Adipocyte (in vitro differentiated cells): ENCODE measurements around the gene SH2D1B.

Experiments used
- DNase-seq: peaks from one replicate; pipeline ENCODE4 v3.0.0-alpha.2; 2015; ENCODE audit warnings: low read depth
- H3K27me3 ChIP-seq: replicated peaks from 2 replicates; pipeline ENCODE4 v1.7.0; 2013; ENCODE audit warnings: mild to moderate bottlenecking, low read length, moderate library complexity; ENCODE audit not compliant: control insufficient read depth, insufficient read depth
- H3K36me3 ChIP-seq: 2 replicates; pipeline ENCODE4 v1.7.0; 2013; ENCODE audit warnings: low read length, mild to moderate bottlenecking, moderate library complexity; ENCODE audit not compliant: control insufficient read depth, insufficient read depth, severe bottlenecking
- H3K4me1 ChIP-seq: 2 replicates; pipeline ENCODE4 v1.7.0; 2013; ENCODE audit warnings: mild to moderate bottlenecking, low read length, moderate library complexity; ENCODE audit not compliant: control insufficient read depth, insufficient read depth
- H3K4me3 ChIP-seq: 2 replicates; pipeline ENCODE4 v1.7.0; 2013; ENCODE audit warnings: mild to moderate bottlenecking, low read length, moderate library complexity
- H3K9ac ChIP-seq: 2 replicates; pipeline ENCODE4 v1.7.0; 2013; ENCODE audit warnings: mild to moderate bottlenecking, low read length, moderate library complexity
- H3K9me3 ChIP-seq: 2 replicates; pipeline ENCODE4 v1.7.0; 2013; ENCODE audit warnings: mild to moderate bottlenecking, low read length, moderate library complexity; ENCODE audit not compliant: control insufficient read depth

SH2D1B gene

GRCh38 chr1:162380061-162380846, 31.7 kb downstream of the SH2D1B start:
- Histone ChIP-seq H3K4me1 (no peaks in the 10 kb centered on the region), H3K9me3 (no peaks in the 10 kb centered on the region), H3K4me3 (no peak overlapping the region), H3K27me3 (peaks cover 3% of the 10 kb centered on the region), H3K36me3 (no peaks in the 10 kb centered on the region), H3K9ac (no peak overlapping the region)
- no peak for DNase-seq

GRCh38 chr1:162376691-162377090, 35.2 kb downstream of the SH2D1B start, which contains the start of gene SPATA46:
Gene SPATA46 (minus strand): TSS chr1:162376854. CDS start chr1:162376790, 64 bp downstream.
- Histone ChIP-seq H3K9ac (no peak within 1 kb of the TSS), H3K9me3 (no peaks in the 10 kb centered on the region), H3K4me3 (no peak within 1 kb of the TSS), H3K4me1 (no peaks in the 10 kb centered on the region), H3K27me3 (peaks cover 3% of the 10 kb centered on the region), H3K36me3 (no peaks in the 10 kb centered on the region)
- DNase-seq = no peak

- Histone ChIP-seq H3K9ac (no peak overlapping the region), H3K4me3 (no peak overlapping the region), H3K9me3 (no peaks in the 10 kb centered on the region), H3K36me3 (no peaks in the 10 kb centered on the region), H3K4me1 (no peaks in the 10 kb centered on the region), H3K27me3 (peaks cover 3% of the 10 kb centered on the region)
- no peak for DNase-seq
Observed at GRCh38 chr1:162375463-162375862, 36.5 kb downstream of the SH2D1B start.

- H3K27me3 ChIP-seq = peaks cover 3% of the 10 kb centered on the region
- H3K9me3 ChIP-seq = no peaks in the 10 kb centered on the region
- no peak overlapping the region for H3K4me3 ChIP-seq
- no peak for DNase-seq
- H3K4me1 ChIP-seq = no peaks in the 10 kb centered on the region
- H3K9ac ChIP-seq = no peak overlapping the region
- H3K36me3 ChIP-seq = no peaks in the 10 kb centered on the region
Observed at GRCh38 chr1:162374406-162374805, 37.5 kb downstream of the SH2D1B start.

- no peak overlapping the region for H3K4me3 ChIP-seq
- no peaks in the 10 kb centered on the region for H3K36me3 ChIP-seq
- H3K27me3 ChIP-seq = peaks cover 6% of the 10 kb centered on the region
- no peak for DNase-seq
- H3K9ac ChIP-seq = no peak overlapping the region
- no peaks in the 10 kb centered on the region for H3K9me3 ChIP-seq
- no peaks in the 10 kb centered on the region for H3K4me1 ChIP-seq
Observed at GRCh38 chr1:162373541-162374260, 38.2 kb downstream of the SH2D1B start.

GRCh38 chr1:162373072-162373427, 38.9 kb downstream of the SH2D1B start:
- no peak for DNase-seq
- H3K36me3 ChIP-seq = no peaks in the 10 kb centered on the region
- peaks cover 4% of the 10 kb centered on the region for H3K27me3 ChIP-seq
- H3K4me1 ChIP-seq = no peaks in the 10 kb centered on the region
- H3K9me3 ChIP-seq = no peaks in the 10 kb centered on the region
- no peak overlapping the region for H3K4me3 ChIP-seq
- no peak overlapping the region for H3K9ac ChIP-seq

GRCh38 chr1:162372159-162373071, 39.5 kb downstream of the SH2D1B start:
- DNase-seq = no peak
- Histone ChIP-seq H3K9me3 (no peaks in the 10 kb centered on the region), H3K36me3 (no peaks in the 10 kb centered on the region), H3K4me3 (no peak overlapping the region), H3K4me1 (no peaks in the 10 kb centered on the region), H3K27me3 (peaks cover 4% of the 10 kb centered on the region), H3K9ac (no peak overlapping the region)

GRCh38 chr1:162371611-162372010, 40.3 kb downstream of the SH2D1B start:
- Histone ChIP-seq H3K9me3 (no peaks in the 10 kb centered on the region), H3K4me3 (no peak overlapping the region), H3K4me1 (no peaks in the 10 kb centered on the region), H3K27me3 (peaks cover 4% of the 10 kb centered on the region), H3K9ac (no peak overlapping the region), H3K36me3 (no peaks in the 10 kb centered on the region)
- DNase-seq = peak; percentile 24

GRCh38 chr1:162370721-162371120, 41.2 kb downstream of the SH2D1B start:
- Histone ChIP-seq H3K9ac (no peak overlapping the region), H3K4me1 (no peaks in the 10 kb centered on the region), H3K4me3 (no peak overlapping the region), H3K36me3 (no peaks in the 10 kb centered on the region), H3K27me3 (peaks cover 4% of the 10 kb centered on the region), H3K9me3 (no peaks in the 10 kb centered on the region)
- no peak for DNase-seq

GRCh38 chr1:162370161-162370560, 41.8 kb downstream of the SH2D1B start:
- H3K36me3 ChIP-seq = no peaks in the 10 kb centered on the region
- H3K9ac ChIP-seq = no peak overlapping the region
- no peaks in the 10 kb centered on the region for H3K9me3 ChIP-seq
- no peaks in the 10 kb centered on the region for H3K4me1 ChIP-seq
- H3K4me3 ChIP-seq = no peak overlapping the region
- peaks cover 7% of the 10 kb centered on the region for H3K27me3 ChIP-seq
- DNase-seq = no peak

GRCh38 chr1:162369571-162369970, 42.4 kb downstream of the SH2D1B start:
- Histone ChIP-seq H3K27me3 (peaks cover 9% of the 10 kb centered on the region), H3K4me1 (no peaks in the 10 kb centered on the region), H3K36me3 (no peaks in the 10 kb centered on the region), H3K9me3 (no peaks in the 10 kb centered on the region), H3K9ac (no peak overlapping the region), H3K4me3 (no peak overlapping the region)
- DNase-seq = no peak
